ENCODE data around the gene BNC2.

DNA sequence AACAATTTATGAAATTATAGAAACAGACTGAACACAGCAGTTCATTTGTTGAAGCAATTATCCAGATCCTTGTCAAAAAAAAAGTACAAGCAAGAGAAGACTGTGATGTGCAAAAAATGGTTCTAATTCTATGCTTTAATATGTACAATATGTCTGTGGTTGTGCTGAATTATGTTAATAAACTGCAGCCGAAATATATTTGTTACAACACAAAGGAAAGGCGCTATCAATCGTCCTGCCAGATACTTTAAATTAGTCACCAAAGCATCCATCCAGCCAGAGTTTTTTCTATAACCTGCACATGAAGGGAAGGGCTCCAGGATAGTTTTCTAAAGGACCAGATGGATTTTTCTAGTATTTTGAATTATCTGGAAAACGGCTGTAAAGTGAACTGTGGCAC is 259.5 kb downstream of the BNC2 start:
- TF ChIP-seq, protein P1, sequence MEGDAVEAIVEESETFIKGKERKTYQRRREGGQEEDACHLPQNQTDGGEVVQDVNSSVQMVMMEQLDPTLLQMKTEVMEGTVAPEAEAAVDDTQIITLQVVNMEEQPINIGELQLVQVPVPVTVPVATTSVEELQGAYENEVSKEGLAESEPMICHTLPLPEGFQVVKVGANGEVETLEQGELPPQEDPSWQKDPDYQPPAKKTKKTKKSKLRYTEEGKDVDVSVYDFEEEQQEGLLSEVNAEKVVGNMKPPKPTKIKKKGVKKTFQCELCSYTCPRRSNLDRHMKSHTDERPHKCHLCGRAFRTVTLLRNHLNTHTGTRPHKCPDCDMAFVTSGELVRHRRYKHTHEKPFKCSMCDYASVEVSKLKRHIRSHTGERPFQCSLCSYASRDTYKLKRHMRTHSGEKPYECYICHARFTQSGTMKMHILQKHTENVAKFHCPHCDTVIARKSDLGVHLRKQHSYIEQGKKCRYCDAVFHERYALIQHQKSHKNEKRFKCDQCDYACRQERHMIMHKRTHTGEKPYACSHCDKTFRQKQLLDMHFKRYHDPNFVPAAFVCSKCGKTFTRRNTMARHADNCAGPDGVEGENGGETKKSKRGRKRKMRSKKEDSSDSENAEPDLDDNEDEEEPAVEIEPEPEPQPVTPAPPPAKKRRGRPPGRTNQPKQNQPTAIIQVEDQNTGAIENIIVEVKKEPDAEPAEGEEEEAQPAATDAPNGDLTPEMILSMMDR (IDR thresholded peaks at IDR 0.05; ENCODE audit: insufficient read depth, low read depth, low read length): no peak
- no peak for TF ChIP-seq EZH2 (IDR thresholded peaks at IDR 0.05; ENCODE audit: insufficient read depth, low read length)

Data from astrocyte (in vitro differentiated cells and primary cell).